HG02840 (cell line): ENCODE data around the gene TOMM5.

Source experiments
- ATAC-seq: cut with Tn5 transposase; IDR thresholded peaks from one replicate; pipeline ENCODE4 v1.9.1; 2021; ENCODE audit warnings: mild to moderate bottlenecking, moderate library complexity, moderate number of reproducible peaks; ENCODE audit not compliant: unreplicated experiment, low FRiP score

Gene TOMM5

DNA sequence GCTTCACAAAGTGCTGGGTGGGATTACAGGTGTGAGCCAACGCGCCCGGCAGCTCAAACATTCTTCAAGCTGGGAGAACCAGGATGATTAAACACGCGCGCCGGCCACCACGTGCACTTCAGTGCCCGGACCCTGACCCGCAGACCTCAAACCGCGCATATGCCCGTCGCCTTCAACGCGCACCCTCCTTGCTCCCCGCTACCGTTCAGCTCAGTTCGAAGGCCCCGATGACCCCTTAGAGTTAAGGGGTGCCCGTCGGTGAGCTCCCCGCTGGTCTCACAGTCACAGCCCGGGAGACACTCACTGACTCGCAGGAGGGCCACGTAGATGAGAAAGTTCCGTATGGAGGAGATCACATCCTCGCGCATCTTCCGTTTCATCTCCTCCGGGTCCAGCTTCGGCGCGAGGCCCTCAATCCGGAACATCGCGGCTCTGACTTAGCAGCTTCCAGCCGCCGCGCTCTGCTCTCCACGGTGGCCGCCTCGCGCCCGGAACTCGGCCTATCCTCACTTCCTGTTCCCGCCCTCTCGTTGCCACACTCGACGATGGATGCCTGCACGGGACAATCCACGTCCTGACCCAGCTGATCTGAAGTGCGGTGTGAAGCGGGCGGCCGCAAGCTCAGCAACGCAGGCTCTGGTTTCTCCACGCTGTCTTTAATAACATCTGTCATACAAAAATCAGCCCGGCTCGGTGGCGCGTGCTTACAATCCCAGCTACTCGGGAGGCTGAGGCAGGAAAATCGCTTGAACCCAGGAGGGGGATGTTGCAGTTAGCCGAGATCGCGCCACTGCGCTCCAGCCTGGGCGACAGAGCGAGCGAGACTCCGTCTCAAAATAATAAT, at the start of gene TOMM5:
Gene TOMM5, minus strand, starts transcription at position 490 of the 844 bp plus-strand sequence. Its CDS starts 65 bp downstream, at position 425.
- ATAC-seq: peak; percentile 81

DNA sequence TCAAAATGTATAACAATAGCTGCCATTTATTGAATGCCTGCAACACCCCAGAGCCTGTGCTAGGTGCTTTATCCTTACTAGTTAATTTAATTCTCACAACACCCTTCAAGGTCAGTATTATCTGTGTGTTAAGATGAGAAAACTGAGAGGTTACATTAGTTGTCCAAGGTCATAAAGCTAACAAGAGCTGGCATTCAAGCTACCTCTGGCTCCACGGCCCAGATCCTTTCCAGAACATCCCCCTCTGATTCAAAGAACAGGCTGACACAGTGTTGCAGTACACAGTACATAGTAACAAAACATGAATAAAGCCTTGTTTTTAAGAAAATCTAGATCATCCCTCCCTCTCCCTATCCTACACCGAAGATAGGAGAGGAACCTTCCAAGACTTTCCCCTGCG, 48.9 kb upstream of the TOMM5 start:
- ATAC-seq: no peak

DNA sequence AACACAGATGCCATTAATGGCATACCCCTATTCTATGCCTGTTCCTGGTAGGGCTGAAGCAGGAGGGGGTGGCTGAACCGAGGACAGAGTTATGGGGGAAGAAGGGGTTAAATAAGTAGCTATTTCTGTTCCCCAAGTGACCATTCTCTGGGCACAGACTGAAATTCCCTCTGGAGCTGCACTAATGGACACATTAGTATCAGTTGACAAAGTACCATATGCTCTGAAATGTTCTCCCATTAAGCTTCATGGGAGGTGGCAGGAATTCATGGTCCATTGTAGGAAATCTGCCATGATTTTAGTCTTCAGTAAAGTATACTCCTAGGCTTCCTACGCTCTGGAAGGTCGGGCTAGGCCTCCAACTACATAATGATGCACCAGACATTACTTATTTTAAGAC, 47.8 kb upstream of the TOMM5 start:
- no peak for ATAC-seq

DNA sequence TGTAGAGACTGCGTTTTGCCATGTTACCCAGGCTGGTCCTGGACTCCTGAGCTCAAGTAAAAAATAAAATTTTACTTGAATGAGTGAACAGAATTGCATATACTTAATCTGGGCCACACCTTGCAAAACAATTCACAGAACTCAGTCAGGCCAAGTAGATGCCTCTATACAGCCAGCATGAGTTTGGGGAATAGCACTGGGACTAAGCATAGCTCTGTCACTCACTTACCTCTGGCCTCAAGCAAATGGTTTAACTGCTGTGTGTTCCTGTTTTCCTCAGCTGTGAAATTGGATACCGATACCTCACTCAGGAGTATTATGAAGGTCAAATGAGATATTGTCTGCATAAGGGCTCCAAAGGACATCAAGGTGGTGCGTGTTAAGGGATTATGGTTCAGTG, 47.4 kb upstream of the TOMM5 start:
- no peak for ATAC-seq

DNA sequence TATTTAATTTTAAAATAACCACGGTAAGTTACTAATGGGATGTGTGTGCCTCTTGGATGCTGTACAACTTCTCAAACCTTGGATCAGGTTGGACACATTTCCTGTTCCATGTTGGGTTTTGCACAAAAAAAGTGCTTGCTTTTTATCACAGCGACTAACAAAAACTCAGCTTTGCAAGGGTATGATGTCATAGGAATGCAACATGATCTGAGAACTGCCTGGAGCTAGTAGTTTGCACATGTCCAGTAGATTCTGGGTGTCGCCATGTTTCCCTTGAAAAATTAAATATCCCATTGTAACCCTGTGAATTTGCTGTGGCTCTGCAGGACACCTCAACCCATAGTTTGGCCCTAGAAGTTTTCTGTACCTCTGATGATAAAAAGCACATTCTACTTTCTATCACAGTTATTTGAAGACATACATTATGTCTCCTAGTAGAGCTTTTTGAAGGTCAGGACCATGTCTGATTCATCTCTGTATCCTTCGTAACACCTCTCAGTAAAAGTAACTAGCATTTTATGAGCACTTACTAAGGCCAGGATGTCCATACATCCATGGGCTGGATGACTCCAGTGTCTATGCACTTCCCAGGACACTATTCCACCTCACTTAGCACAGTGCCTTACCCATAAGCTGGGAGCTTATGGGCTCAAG, 46.8 kb upstream of the TOMM5 start:
- no peak for ATAC-seq

DNA sequence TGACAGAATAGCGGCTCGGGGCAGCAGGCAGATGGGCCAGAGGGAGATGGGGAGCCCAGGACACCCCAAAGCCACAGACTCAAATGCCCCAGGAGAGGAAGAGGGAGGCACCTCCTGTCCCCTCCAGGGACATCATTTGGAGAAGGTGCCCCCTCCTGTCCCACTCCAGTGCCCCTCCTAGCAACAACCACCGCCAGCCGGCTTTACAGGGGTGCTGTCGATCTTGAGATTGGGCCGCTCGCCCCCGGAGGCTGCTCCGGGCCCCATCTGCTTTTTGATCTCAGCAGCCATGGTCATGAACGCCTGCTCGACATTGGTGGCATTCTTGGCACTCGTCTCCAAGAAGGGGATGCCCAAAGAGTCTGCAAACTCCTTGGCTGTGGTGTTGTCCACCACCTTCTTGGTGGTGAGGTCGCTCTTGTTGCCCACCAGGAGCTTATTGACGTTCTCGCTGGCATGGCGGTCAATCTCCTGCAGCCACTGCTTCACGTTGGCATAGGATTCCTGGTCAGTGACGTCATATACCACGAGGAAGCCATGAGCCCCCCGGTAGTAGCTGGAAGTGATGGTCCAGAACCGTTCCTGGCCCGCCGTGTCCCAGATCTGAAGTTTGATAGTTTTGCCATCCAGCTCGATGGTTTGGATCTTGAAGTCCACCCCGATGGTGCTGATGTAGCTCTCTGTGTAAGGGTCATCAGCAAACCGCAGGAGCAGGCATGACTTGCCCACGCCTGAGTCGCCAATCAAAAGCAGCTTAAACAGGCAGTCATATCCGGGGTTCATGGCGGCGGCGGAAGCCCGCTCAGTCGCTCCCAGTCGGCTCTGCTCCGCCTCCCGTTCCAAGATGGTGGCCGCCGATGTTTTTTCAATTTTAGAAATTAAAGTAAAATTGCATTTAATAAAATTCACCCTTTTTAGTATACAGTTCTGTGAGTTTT, 44.4 kb upstream of the TOMM5 start:
- no peak for ATAC-seq

DNA sequence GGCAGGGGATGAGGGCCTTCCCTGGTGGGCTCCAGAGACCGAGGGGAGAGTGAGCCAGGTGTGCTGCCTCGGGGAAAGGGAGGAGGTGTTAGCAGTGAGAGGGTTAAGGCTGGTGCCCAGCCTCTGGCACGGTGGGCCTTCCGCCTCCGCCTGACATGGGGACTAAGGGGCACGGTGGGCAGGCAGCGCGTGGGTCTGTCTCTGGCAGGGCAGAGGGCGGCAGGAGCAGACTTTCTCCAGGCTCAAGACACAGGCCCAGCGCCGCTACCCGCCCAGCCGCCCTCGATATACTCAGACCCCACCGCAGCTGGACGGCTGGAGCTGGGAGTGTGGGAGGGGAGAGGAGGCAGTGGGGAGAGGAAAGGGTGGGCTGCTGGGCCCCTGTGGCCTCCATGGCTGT, 43.4 kb upstream of the TOMM5 start:
- no peak for ATAC-seq

DNA sequence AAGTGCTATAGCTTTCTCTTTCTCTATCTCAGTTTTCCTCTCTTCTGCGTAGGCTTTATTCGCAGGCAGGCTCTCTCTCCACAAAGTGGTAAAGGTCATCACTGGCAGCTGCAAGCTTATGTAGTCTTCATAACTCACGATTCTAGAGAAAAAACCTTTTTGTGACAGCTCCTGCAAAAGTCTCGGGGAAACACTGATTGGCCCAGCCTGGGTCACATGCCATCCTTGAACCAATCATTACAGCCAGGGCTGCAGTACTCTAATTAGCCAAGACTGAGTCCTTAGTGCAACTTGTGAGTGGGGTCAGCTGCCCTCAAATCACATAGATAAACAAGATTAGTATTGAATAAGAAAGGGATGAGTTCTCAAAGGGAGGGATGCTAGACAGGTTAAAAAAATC, 40.1 kb upstream of the TOMM5 start:
- no peak for ATAC-seq

DNA sequence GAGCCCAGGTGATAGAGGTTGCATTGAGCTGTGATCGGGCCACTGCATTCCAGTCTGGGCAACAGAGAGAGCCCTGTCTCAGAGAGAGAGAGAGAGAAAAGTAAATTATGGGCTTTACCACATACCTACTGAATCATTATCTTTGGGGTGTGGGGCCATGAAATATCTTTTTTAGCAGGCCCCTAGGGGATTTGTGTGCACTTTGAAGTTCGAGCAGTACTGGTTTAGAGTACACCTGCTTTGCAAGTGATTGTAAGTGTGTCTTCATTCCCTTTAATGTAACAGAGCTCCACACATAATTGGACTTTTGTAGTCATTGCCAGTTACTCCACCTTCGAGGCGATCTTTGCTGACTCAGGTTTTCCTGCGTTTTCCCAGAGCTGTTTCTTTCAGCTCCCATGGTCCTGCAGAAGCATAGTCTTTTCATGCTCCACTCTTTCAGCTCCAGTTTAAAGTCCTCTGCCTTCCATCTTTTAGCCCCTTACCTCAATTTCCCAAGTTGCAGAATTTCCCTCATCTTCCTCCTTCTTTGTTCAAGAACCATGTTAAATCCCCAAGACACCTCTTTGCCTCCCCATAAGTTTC, 34.4 kb upstream of the TOMM5 start:
- no peak for ATAC-seq

DNA sequence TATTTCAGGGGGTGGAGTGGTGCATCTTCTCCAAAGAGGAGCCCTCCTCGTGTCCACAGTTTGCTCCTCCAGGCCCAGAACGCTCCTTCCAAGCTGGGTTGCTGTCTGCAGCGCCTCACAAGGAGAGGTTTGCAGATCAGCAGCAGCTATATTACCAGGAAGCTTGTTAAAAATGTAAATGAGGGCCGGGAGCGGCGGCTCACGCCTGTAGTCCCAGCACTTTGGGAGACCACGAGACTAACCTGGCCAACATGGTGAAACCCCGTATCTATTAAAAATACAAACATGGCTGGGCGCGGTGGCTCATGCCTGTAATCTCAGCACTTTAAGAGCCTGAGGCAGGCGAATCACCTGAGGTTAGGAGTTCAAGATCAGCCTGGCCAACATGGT, 33.4 kb upstream of the TOMM5 start:
- ATAC-seq: no peak

DNA sequence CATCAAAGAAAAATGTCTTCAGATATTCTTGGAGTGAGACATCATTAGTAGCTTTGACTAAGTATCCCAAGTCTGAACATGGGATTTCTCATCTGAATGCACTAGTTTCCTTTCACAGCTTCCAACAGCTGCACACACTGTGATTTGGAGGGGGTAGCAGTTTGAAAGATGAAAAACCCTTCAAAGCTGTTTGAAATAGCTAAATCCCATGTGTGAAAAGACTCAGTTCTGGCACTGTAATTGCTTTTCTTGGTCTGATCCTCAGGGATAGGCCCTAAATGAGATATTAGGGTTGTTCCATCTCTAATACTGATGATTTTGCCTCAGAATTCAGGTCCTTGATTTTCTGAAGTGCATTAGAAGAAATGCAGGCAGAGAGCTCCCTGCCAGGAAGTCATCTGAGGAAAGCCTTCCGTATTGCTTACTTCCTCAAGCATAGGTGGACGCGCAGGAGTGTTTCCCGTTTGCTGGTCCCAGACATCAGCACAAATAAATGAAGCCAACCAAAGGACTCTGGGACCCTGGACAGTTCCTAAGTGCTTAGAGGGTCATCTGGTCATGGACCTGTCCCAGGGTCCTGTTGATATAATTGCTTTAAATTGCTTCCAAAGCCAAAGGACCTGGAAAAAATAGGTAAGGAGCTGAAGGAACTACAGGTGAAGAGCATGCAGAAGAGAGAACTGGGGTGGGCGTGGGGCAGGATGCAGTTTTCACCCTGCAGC, 32.8 kb upstream of the TOMM5 start:
- no peak for ATAC-seq

DNA sequence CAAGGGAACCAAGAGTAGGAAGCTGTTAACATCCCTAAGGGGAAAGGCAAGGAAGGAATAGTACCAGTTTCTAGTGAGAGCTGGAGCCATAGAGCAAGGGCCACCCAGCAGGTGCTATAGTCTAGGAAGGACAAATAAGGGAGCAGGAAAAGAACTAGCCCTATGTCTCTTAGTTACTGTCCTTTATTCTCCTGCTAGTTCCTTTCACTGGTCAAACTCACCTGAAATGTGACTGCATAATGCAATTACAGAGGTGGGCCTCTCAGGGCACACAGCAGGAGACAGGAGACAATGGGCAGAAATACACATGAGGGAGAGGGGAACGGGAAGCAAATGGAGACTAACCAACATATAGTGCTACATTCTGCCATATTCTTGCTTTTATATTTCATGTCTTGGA, 31.7 kb upstream of the TOMM5 start:
- ATAC-seq: no peak

DNA sequence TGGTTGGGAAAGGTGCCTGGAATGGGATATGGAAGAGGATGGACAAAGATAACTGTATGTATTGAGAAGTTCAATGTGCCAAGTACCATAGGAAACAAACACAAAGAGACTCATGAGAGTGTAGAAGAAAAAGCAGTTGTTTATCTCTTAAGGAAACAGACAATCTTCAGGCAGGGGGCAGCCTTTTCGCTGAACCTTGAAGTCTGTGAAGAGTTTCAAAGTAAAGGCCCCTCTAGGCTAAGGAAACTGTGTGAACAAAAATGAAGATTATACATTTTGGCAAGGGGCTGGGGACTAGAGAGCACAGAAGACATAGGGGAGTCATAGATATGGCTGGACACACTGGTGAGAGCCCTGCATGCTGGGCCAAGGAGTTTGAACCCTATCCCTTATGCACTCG, 30.9 kb upstream of the TOMM5 start:
- ATAC-seq: no peak

DNA sequence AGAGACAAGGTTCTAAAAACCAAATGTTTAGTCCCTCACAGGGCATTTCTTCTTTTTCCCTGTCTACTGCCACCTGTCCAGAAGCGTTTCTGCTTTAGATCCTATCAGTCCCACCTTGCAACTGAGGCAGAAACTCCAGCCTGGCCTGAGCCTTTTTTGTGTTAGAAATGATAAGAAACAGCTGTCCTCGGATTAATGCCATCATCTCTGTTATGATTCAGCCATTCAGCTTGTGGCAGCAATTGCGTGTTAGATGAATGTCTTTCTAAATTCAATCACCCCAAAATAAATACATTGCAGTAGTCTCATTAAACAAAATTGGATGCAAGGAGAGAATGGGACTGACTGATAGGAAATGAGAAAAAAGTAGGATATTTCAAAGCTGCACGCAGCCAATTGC, 30.1 kb upstream of the TOMM5 start:
- no peak for ATAC-seq

DNA sequence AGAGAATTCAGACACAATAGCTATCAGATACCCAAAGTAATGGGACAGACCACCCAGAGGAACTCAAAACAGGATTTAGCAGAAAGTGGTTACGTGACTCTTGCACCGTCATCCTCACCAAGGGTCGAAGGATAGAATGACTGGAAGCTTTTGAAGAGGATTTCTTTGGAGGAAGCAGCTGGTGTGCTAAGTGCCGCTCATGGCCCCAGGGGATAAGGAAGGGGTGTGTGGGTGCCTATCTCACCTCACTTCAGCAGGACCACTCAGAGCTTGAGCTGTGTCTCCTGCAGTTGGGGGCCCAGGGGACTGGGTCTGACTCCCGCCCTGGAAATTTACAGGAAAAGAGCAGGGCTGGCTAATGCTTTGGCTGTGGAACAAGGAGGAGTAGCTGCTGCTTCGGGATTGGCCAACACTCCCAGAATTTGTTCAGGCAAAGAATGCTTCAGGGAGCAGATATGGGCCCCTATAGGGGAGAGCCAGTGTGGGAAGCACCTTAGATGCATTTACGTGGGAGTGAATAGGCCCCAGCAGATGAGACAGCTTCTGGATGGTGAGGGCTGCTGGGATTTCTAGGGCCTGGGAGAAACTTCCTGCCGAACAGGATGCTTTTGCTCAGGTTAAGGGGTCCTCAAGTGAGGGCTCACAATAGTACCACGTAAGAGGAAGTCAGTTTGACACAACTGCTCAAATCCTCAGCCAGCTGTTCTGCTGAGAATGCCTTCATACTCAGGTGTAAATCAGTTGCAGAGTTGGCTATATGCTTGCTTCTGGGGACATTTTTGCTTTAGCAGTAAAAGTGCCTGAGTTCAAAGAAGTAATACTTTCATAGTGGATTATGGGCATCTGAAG, 29.1 kb upstream of the TOMM5 start:
- ATAC-seq: no peak

DNA sequence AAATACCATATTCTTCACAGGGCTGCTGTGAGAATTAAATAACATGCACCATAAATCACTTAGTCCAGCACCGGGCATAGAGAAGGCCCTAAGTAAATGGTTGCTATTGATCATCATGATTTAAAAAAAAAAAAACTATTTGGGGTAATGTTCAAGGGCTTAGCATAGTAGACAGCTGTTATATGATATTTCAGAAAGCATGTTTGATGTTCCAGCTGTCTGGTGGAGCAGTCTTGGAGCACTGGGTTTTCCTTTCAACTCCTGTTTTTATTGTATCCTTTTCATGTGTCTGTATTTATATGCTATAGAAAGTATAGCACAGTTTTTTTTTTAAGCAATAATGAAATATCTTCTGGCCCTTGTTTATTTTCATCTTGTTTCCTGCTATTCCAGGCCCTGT, 28.0 kb upstream of the TOMM5 start:
- no peak for ATAC-seq

DNA sequence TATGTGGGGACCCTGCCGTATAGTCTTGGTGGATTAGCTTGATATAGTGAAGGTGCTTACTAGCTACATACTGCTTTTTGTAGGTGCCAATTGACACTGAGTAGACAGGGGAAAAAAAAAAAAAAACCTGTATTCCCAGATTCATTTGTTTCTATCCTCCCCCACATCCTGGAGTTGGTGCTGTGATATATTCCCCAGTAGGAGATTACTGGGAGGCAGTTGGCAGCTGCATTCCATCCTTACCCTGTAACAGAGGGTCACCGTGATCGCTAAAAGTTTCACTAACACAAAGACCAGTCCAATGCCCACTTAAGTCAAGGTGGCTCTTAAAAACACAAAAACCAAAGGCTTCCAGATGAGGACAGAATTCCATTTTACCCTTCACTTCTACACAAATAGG, 27.4 kb upstream of the TOMM5 start:
- ATAC-seq: no peak

DNA sequence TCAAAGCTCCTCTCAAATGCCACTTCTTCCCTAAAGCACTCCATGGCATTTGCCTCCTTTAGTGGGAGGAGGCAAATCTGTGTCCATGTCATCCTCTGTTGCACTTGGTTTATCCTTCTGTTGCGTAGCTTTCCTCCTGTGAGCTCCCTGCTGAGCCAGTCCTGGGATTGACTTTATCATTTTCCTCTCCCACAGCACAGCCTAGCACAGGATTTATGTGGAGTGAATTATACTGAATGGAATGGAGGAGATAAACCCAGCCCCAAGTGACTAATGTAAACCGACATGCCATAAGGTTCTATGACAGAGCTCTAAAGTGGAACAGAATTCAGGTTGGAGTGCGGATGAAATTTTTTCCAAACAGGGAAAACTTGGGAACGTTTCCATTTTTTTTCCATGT, 26.4 kb upstream of the TOMM5 start:
- ATAC-seq: no peak

DNA sequence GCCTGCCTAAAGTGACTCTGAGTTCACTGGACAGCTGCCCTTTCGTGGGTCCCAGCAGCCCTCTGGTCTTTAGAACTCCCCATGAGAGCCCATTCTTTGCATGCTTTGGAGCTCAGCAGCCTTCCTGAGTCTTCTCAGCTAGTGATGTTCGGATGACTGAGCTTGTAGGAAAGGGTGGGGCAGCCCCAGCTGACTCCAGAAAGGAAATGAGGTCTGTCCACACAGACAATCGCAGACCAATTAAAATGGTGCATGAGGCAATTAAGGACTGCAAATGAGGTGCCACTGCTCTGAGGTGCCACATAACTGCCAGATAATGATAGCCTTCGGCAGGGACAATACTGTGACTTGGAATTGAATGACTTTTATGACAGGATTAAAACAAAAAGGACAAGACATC, 25.4 kb upstream of the TOMM5 start:
- ATAC-seq: no peak
